GM18511 (cell line): ENCODE results near the gene PRKG1.
A peak's percentile ranks its signal among the peaks of the same experiment; 100 is the strongest.

Experiments used
- ATAC-seq: cut with Tn5 transposase; IDR thresholded peaks from one replicate; pipeline ENCODE4 v1.9.1; 2021; ENCODE audit warnings: mild to moderate bottlenecking, moderate library complexity; ENCODE audit not compliant: unreplicated experiment

The PRKG1 gene

GRCh38 chr10:51950371-51950995, 876.2 kb downstream of the PRKG1 start:
- ATAC-seq = no peak

- no peak for ATAC-seq
Observed at GRCh38 chr10:51950996-51951555, 876.8 kb downstream of the PRKG1 start.

DNA sequence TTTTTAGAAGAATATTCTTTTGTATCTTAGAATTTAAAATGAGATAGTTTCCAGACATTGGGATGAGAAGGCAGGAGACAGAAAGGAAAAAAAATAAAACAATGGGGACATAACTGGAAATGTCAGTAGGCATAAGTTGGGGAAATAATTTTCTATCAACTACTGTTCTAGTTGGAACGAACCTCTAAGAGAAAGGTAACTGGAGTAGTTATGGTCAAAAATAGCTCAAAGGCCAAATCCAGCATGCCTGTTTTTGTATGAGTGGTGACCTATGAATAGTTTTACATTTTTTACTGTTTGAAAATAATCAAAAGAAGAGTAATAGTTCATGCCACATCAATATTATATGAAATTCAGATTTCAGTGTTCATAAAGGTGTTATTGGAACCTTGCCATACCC, 877.3 kb downstream of the PRKG1 start:
- ATAC-seq = no peak

DNA sequence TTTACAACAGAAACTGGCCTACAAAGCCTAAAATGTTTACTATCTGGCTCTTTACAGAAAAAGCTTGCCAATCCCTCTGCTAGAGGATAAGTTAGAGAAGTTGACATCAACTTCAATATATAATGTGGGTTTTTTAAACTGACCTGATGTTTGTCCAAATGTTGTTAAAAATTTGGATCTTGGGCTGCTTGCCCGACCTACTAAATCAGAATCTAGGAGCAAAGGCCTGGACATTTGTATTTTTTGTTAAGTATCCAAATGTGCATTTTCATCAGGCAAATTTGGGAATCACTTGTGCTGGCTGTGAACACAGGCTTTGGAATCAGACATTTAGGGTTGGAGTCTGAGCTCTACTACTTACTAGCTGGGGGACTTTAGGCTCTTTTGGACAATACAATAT, 877.8 kb downstream of the PRKG1 start:
- ATAC-seq = no peak

GRCh38 chr10:51955696-51956095, 881.4 kb downstream of the PRKG1 start:
- no peak for ATAC-seq

DNA sequence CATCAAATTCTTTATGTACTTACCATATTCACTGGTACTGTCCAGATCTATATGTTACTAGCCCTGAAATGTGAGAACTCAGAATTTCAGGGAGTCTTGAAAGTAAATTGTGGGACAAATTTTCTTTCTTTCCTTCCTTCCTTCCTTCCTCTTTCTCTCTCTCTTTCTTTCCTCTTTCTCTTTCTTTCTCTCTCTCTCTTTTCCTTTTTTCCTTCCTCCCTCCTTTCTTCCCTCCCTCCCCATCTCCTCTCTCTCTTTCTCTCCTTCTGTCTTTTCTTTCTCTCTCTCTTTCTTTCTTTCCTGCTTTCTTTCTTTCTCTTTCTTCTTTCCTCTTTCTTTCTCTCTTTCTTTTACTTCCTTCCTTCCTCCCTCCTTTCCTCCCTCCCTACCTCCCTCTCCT, 882.5 kb downstream of the PRKG1 start:
- no peak for ATAC-seq

- ATAC-seq = peak; percentile 82
Observed at GRCh38 chr10:51960494-51960895, 886.2 kb downstream of the PRKG1 start.

GRCh38 chr10:51961401-51961800, 887.1 kb downstream of the PRKG1 start:
- ATAC-seq = no peak

- ATAC-seq = no peak
Observed at GRCh38 chr10:51964630-51965029, 890.3 kb downstream of the PRKG1 start.

- ATAC-seq = no peak
Observed at GRCh38 chr10:51965451-51965850, 891.2 kb downstream of the PRKG1 start.

DNA sequence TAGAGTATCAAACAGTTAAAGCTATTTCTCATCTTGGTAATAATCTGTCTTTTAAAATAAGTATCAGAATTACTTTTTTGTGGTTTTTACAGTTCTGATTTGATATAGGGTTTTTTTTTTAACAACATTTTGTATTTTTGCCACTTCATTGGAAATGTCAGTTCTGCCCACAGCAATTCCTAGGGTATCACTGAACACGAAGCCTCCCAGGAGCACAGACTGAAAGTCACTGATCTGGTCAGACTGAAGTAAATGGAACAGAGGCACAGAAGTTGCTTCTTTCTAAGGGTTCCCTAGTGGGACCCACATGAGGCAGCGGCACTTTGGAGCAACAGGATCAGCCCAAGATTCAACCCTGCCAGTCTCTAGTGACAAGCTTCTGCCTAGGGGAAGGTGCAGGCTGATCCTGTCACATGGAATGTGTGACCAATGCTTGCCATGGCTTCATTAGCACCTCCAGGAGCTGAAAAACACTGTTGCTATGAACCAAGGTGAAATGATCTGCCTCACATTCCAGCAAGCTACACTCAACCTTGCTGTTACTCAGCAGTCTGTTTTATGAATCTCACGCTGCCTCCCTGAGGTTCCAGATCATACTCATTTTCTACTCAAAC, 898.6 kb downstream of the PRKG1 start:
- ATAC-seq = no peak

GRCh38 chr10:51980752-51981151, 906.5 kb downstream of the PRKG1 start:
- no peak for ATAC-seq

DNA sequence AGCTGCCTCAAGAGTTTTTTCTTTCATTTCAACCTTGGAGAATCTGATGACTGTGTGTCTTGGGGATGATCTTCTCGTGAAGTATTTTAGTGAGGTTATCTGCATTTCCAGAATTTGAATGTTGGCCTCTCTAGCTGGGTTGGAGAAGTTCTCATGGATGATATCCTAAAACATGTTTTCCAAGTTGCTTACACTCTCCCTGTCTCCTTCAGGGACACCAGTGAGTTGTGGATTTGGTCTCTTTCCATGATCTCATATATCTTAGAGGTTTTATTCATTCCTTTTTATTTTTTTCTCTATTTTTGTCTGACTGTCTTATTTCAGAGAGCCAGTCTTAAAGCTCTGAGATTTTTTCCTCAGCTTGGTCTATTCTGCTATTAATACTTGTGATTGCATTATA, 907.4 kb downstream of the PRKG1 start:
- ATAC-seq = no peak

DNA sequence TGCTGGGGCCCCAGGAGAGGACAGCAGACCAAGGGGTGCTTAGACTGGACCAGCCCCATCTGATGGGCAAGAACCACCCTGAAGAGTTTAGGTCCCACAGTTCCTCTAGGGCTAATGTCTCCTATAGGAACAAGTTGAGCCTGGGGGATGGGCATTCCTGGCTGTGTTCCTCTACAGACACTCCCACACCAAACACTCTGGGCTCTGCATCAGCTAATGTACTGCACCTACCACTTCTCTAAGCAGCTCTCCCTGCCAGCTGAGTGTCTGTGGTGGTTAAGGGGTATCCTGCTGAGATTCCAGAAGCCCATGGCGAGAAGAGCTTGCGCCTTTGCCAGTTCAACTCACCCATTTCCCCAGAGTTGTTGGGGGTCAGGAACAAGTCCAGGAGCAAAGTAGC, 909.2 kb downstream of the PRKG1 start:
- no peak for ATAC-seq

GRCh38 chr10:51985336-51985735, 911.0 kb downstream of the PRKG1 start:
- ATAC-seq = no peak

GRCh38 chr10:51986516-51986915, 912.2 kb downstream of the PRKG1 start:
- no peak for ATAC-seq

DNA sequence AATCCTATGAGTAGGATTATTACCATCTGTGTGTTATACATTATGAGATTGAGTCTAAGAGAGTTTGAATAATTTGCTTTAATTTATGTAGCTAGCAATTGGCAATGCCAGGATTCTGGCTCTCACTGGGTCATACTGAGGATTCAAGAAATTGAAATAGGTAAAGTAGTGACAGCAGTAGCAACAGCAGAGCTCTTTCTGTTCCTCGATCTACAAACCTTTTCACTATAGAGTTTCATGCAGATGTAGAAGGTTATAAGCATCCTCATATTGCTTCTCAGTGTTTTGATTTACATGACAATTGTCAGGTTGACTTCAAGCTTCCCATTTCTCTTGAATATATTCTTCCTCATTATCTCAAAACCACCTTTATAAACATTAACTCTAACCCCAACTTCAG, 919.2 kb downstream of the PRKG1 start:
- ATAC-seq = no peak

DNA sequence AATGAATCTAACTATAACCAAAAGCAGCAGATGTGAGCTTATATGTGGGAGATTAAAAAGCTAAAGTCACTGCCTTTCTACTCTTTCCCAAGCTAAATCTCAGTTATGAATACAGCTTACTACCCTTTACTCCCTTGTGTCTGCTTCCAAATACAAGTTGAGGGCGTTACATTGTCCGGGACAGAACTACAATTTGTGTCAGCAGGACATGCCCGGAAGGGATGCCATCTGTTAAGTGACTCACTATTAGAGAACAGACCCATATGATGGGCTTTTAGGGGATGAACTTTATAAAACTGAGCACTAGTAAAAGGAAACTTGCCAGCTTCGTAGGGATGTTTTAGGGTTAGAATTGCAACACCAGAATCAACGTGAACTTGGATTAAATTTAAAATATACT, 924.8 kb downstream of the PRKG1 start:
- ATAC-seq = no peak

DNA sequence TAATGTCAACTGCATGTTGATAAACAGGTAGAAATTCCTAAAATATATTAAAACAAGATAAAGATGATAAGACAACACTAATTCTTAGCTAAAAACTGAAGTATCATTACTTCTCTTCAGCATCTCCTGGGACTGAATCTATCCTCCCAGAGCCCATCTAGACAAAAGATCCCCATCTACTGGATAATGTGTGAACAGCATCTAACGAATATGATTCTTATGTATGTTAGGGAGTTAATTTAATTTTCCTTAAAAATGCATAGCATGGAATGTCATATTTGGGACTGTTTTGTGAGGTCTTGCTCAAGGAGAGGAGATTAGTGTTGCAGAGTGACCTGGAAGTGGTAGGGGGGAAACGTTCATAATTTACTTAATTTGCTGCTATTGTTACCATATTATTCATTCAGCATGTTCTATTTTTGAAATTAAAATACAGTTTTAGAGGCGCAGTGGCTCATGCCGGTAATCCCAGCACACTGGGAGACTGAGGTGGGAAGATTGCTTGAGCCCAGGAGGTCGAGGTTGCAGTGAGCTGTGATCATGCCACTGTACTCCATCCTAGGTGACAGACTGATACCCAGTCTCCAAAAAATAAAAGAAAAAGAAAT, 930.2 kb downstream of the PRKG1 start:
- peak; percentile 84 for ATAC-seq

- no peak for ATAC-seq
Observed at GRCh38 chr10:52007091-52007490, 932.8 kb downstream of the PRKG1 start.

DNA sequence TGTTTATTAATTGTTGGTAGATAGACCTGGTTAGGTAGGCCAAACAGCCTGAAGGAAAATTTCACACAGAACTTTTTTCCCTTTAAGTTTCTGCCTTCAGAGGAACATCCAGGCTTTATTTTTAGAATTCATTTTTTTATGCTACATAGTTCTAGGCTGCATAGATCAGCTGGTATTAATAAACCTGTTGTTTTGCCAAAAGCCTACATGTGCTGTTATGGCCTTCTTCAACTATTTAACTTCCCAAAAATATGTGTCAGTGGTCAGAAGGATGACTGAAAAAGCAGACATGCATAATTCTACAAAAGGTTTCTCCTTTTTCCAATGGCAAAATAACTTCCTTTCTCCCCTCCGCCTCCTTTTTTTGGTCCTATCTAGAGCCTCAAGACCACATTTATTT, 936.8 kb downstream of the PRKG1 start:
- ATAC-seq = no peak

DNA sequence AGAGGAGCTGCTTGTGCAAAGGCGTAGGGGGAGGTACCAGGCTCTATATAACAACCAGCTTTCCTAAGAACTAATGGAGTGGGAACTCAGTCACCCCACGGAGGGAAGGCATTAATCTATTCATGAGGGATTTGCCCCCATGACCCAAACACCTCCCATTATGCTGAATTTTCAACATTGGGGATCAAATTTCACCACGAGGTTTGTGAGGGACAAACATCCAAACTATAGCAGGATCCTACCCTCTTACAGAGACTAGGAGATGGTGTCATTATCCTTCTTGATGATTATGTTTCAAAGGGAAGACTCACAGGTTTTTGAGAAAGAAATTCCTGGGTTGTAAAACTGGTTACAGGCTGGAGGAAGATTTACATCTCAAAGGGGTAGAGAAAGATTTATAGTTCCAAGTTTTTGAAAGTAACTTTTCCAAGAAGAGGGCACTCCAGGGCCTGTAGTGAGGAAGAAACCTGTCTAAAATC, 944.8 kb downstream of the PRKG1 start:
- no peak for ATAC-seq
